Measurements from ENCODE around the gene FAM219A.
A peak's percentile ranks its signal among the peaks of the same experiment; 100 is the strongest.

Gene FAM219A

GRCh38 chr9:34417734-34418133 lies 40.6 kb downstream of the FAM219A start:
- peaks cover 4% of the 10 kb centered on the region for H3K36me3 ChIP-seq (ENCODE audit: insufficient read depth, insufficient read length, low read length)
- no peaks in the 10 kb centered on the region for H3K4me1 ChIP-seq (ENCODE audit: insufficient read depth, insufficient read length)
- H3K9ac ChIP-seq (ENCODE audit: insufficient read length, low read depth), result no peak overlapping the region
- H3K9me3 ChIP-seq (ENCODE audit: insufficient read depth, low read length), result no peaks in the 10 kb centered on the region
- no peak for DNase-seq (ENCODE audit: low read depth, low spot score)
- no peak for TF ChIP-seq YY1 (IDR thresholded peaks at IDR 0.05; ENCODE audit: insufficient read depth, insufficient read length)
- no peak for TF ChIP-seq SUZ12 (IDR thresholded peaks at IDR 0.05; ENCODE audit: extremely low read depth, insufficient read depth, insufficient read length)
- no peak for TF ChIP-seq ZNF274 (IDR thresholded peaks at IDR 0.05; ENCODE audit: low read depth, low read length)
- H3K27me3 ChIP-seq (ENCODE audit: insufficient read depth, insufficient read length), result no peaks in the 10 kb centered on the region
- H3K4me3 ChIP-seq (ENCODE audit: insufficient read length, low read depth), result no peak overlapping the region

- no peak for TF ChIP-seq ZNF274 (IDR thresholded peaks at IDR 0.05; ENCODE audit: low read depth, low read length)
- TF ChIP-seq YY1 (IDR thresholded peaks at IDR 0.05; ENCODE audit: insufficient read depth, insufficient read length), result no peak
- no peak for TF ChIP-seq SUZ12 (IDR thresholded peaks at IDR 0.05; ENCODE audit: extremely low read depth, insufficient read depth, insufficient read length)
- Histone ChIP-seq H3K4me3 (ENCODE audit: insufficient read length, low read depth) (no peak overlapping the region), H3K9ac (ENCODE audit: insufficient read length, low read depth) (no peak overlapping the region), H3K9me3 (ENCODE audit: insufficient read depth, low read length) (no peaks in the 10 kb centered on the region), H3K36me3 (ENCODE audit: insufficient read depth, insufficient read length, low read length) (no peaks in the 10 kb centered on the region), H3K4me1 (ENCODE audit: insufficient read depth, insufficient read length) (no peaks in the 10 kb centered on the region), H3K27me3 (ENCODE audit: insufficient read depth, insufficient read length) (no peaks in the 10 kb centered on the region)
- peak; percentile 43 for DNase-seq (ENCODE audit: low read depth, low spot score)
Observed at GRCh38 chr9:34413231-34413852, 45.0 kb downstream of the FAM219A start.

GRCh38 chr9:34412336-34412735 lies 46.0 kb downstream of the FAM219A start:
- Histone ChIP-seq H3K9me3 (ENCODE audit: insufficient read depth, low read length) (no peaks in the 10 kb centered on the region), H3K4me1 (ENCODE audit: insufficient read depth, insufficient read length) (no peaks in the 10 kb centered on the region), H3K4me3 (ENCODE audit: insufficient read length, low read depth) (no peak overlapping the region), H3K27me3 (ENCODE audit: insufficient read depth, insufficient read length) (no peaks in the 10 kb centered on the region), H3K9ac (ENCODE audit: insufficient read length, low read depth) (no peak overlapping the region), H3K36me3 (ENCODE audit: insufficient read depth, insufficient read length, low read length) (peaks cover 3% of the 10 kb centered on the region)
- DNase-seq (ENCODE audit: low read depth, low spot score), result no peak
- TF ChIP-seq YY1 (IDR thresholded peaks at IDR 0.05; ENCODE audit: insufficient read depth, insufficient read length) (no peak), SUZ12 (IDR thresholded peaks at IDR 0.05; ENCODE audit: extremely low read depth, insufficient read depth, insufficient read length) (no peak), ZNF274 (IDR thresholded peaks at IDR 0.05; ENCODE audit: low read depth, low read length) (no peak)

GRCh38 chr9:34409154-34409553 lies 49.2 kb downstream of the FAM219A start:
- Histone ChIP-seq H3K4me3 (ENCODE audit: insufficient read length, low read depth) (no peak overlapping the region), H3K4me1 (ENCODE audit: insufficient read depth, insufficient read length) (no peaks in the 10 kb centered on the region), H3K9ac (ENCODE audit: insufficient read length, low read depth) (no peak overlapping the region), H3K9me3 (ENCODE audit: insufficient read depth, low read length) (no peaks in the 10 kb centered on the region), H3K27me3 (ENCODE audit: insufficient read depth, insufficient read length) (no peaks in the 10 kb centered on the region), H3K36me3 (ENCODE audit: insufficient read depth, insufficient read length, low read length) (peaks cover 18% of the 10 kb centered on the region)
- TF ChIP-seq SUZ12 (IDR thresholded peaks at IDR 0.05; ENCODE audit: extremely low read depth, insufficient read depth, insufficient read length) (no peak), ZNF274 (IDR thresholded peaks at IDR 0.05; ENCODE audit: low read depth, low read length) (no peak), YY1 (IDR thresholded peaks at IDR 0.05; ENCODE audit: insufficient read depth, insufficient read length) (no peak)
- DNase-seq (ENCODE audit: low read depth, low spot score), result no peak

- no peaks in the 10 kb centered on the region for H3K27me3 ChIP-seq (ENCODE audit: insufficient read depth, insufficient read length)
- H3K4me1 ChIP-seq (ENCODE audit: insufficient read depth, insufficient read length), result no peaks in the 10 kb centered on the region
- TF ChIP-seq SUZ12 (IDR thresholded peaks at IDR 0.05; ENCODE audit: extremely low read depth, insufficient read depth, insufficient read length) (no peak), YY1 (IDR thresholded peaks at IDR 0.05; ENCODE audit: insufficient read depth, insufficient read length) (no peak), ZNF274 (IDR thresholded peaks at IDR 0.05; ENCODE audit: low read depth, low read length) (no peak)
- H3K9me3 ChIP-seq (ENCODE audit: insufficient read depth, low read length), result no peaks in the 10 kb centered on the region
- no peak overlapping the region for H3K4me3 ChIP-seq (ENCODE audit: insufficient read length, low read depth)
- peaks cover 25% of the 10 kb centered on the region for H3K36me3 ChIP-seq (ENCODE audit: insufficient read depth, insufficient read length, low read length)
- no peak for DNase-seq (ENCODE audit: low read depth, low spot score)
- no peak overlapping the region for H3K9ac ChIP-seq (ENCODE audit: insufficient read length, low read depth)
Observed at GRCh38 chr9:34408173-34408572, 50.2 kb downstream of the FAM219A start.

GRCh38 chr9:34406219-34406618 lies 52.2 kb downstream of the FAM219A start:
- H3K27me3 ChIP-seq (ENCODE audit: insufficient read depth, insufficient read length), result no peaks in the 10 kb centered on the region
- peaks cover 43% of the 10 kb centered on the region for H3K36me3 ChIP-seq (ENCODE audit: insufficient read depth, insufficient read length, low read length)
- no peak overlapping the region for H3K9ac ChIP-seq (ENCODE audit: insufficient read length, low read depth)
- H3K4me3 ChIP-seq (ENCODE audit: insufficient read length, low read depth), result no peak overlapping the region
- H3K4me1 ChIP-seq (ENCODE audit: insufficient read depth, insufficient read length), result no peaks in the 10 kb centered on the region
- no peak for DNase-seq (ENCODE audit: low read depth, low spot score)
- H3K9me3 ChIP-seq (ENCODE audit: insufficient read depth, low read length), result no peaks in the 10 kb centered on the region
- TF ChIP-seq YY1 (IDR thresholded peaks at IDR 0.05; ENCODE audit: insufficient read depth, insufficient read length) (no peak), ZNF274 (IDR thresholded peaks at IDR 0.05; ENCODE audit: low read depth, low read length) (no peak), SUZ12 (IDR thresholded peaks at IDR 0.05; ENCODE audit: extremely low read depth, insufficient read depth, insufficient read length) (no peak)

- Histone ChIP-seq H3K27me3 (ENCODE audit: insufficient read depth, insufficient read length) (no peaks in the 10 kb centered on the region), H3K4me3 (ENCODE audit: insufficient read length, low read depth) (no peak overlapping the region), H3K9me3 (ENCODE audit: insufficient read depth, low read length) (no peaks in the 10 kb centered on the region), H3K36me3 (ENCODE audit: insufficient read depth, insufficient read length, low read length) (peaks cover 48% of the 10 kb centered on the region), H3K4me1 (ENCODE audit: insufficient read depth, insufficient read length) (no peaks in the 10 kb centered on the region), H3K9ac (ENCODE audit: insufficient read length, low read depth) (no peak overlapping the region)
- TF ChIP-seq YY1 (IDR thresholded peaks at IDR 0.05; ENCODE audit: insufficient read depth, insufficient read length) (no peak), ZNF274 (IDR thresholded peaks at IDR 0.05; ENCODE audit: low read depth, low read length) (no peak), SUZ12 (IDR thresholded peaks at IDR 0.05; ENCODE audit: extremely low read depth, insufficient read depth, insufficient read length) (no peak)
- DNase-seq (ENCODE audit: low read depth, low spot score), result no peak
Observed at GRCh38 chr9:34405719-34406118, 52.7 kb downstream of the FAM219A start.
